HCT116 (cell line): ENCODE measurements around the gene ACTR8. TPM values are rescaled to one million over a fixed set of nuclear protein-coding genes. Genes with fewer than 3 reads are reported as not detected.

Experiments used
- ATAC-seq: fragments of 200-7000 bp; cut with Tn5 transposase; 2 replicates; pipeline ENCODE4 v1.9.1; 2020; ENCODE audit warnings: mild to moderate bottlenecking, moderate library complexity
- BruUV-seq: library from RNA; stranded (reverse); fragments of 400-500 nt; replicated peaks from 2 replicates; lab custom pipeline; 2021; lab: Mats Ljungman, UMichigan
- CTCF ChIA-PET: fragments of 300-600 bp; sonication (Branson Sonifier 250); formaldehyde crosslinking; loops from one replicate; lab custom pipeline; 2021; ENCODE audit warnings: antibody characterized with exemption; lab: Charles Lee
- POLR2A ChIA-PET: fragments of 300-600, 350-600 bp; sonication (Branson Sonifier 250); formaldehyde crosslinking; loops from one replicate; lab custom pipeline; 2021; ENCODE audit warnings: antibody characterized with exemption; lab: Charles Lee
- RAD21 ChIA-PET, 2 experiments: fragments of 300-600 bp; sonication (Branson Sonifier 250); formaldehyde crosslinking; loops; one replicate each; lab custom pipeline; 2023; ENCODE audit warnings: low total read pairs in 2 of 2; ENCODE audit not compliant: uncharacterized antibody in 2 of 2, unreplicated experiment in 2 of 2, low non-redundant PET in 1 of 2; lab: Charles Lee
- DNase-seq: peaks from one replicate; pipeline ENCODE4 v3.0.0-alpha.2; 2010; ENCODE audit warnings: low read depth, low spot score
- H2AFZ ChIP-seq: fragments of 200-600 bp; shearing (Covaris generic), sonication (generic); 2 replicates; pipeline ENCODE4 v1.6.1; 2017; ENCODE audit warnings: low read depth, mixed run types, mixed read lengths, antibody characterized with exemption, low read length; ENCODE audit not compliant: poor library complexity, severe bottlenecking
- H3K27ac ChIP-seq: 2 replicates; pipeline ENCODE4 v1.5.1; 2012; ENCODE audit warnings: low read depth, low read length
- H3K27me3 ChIP-seq: fragments of 200-600 bp; sonication (generic); 2 replicates; pipeline ENCODE4 v1.6.1; 2016; ENCODE audit warnings: mixed run types, low read length, mixed read lengths; ENCODE audit not compliant: insufficient read depth
- H3K36me3 ChIP-seq, 2 experiments: fragments of 200-500 bp in 1 of 2; fragments of 200-600 bp in 1 of 2; sonication (Bioruptor generic) in 1 of 2; sonication (generic) in 1 of 2; 2 replicates each; pipeline versions ENCODE4 v1.5.1 to v1.6.1; 2014 to 2016; ENCODE audit warnings: low read length in 2 of 2, inconsistent platforms in 1 of 2, mixed read lengths in 1 of 2, mixed run types in 1 of 2; ENCODE audit not compliant: insufficient read depth in 2 of 2, control insufficient read depth in 1 of 2
- H3K4me1 ChIP-seq, 2 experiments: fragments of 200-600 bp in 1 of 2; sonication (generic) in 1 of 2; 2 replicates each; pipeline versions ENCODE4 v1.5.1 to v1.6.1; 2012 to 2017; ENCODE audit warnings: low read length in 2 of 2, inconsistent platforms in 1 of 2, mild to moderate bottlenecking in 1 of 2, mixed read lengths in 1 of 2, mixed run types in 1 of 2, moderate library complexity in 1 of 2; ENCODE audit not compliant: insufficient read depth in 2 of 2, control insufficient read depth in 1 of 2
- H3K4me2 ChIP-seq: fragments of 200-600 bp; sonication (generic); 2 replicates; pipeline ENCODE4 v1.6.1; 2017; ENCODE audit warnings: mixed run types, low read length, mixed read lengths
- H3K4me3 ChIP-seq, 2 experiments: fragments of 200-600 bp in 1 of 2; sonication (generic) in 1 of 2; replicated peaks in 1 of 2; 2 replicates each; pipeline ENCODE4 v1.5.1; 2011 to 2016; ENCODE audit warnings: low read length in 2 of 2, control low read depth in 1 of 2, low read depth in 1 of 2, mild to moderate bottlenecking in 1 of 2, mixed read lengths in 1 of 2, mixed run types in 1 of 2
- H3K79me2 ChIP-seq: fragments of 200-600 bp; sonication (generic); 2 replicates; pipeline ENCODE4 v1.6.1; 2017; ENCODE audit warnings: mild to moderate bottlenecking, mixed run types, low read length, moderate library complexity, mixed read lengths; ENCODE audit not compliant: insufficient read depth
- H3K9ac ChIP-seq: fragments of 200-600 bp; sonication (generic); 2 replicates; pipeline ENCODE4 v1.6.1; 2016; ENCODE audit warnings: low read length, mixed read lengths
- H3K9me2 ChIP-seq: fragments of 200-600 bp; sonication (generic), shearing (Covaris generic); 2 replicates; pipeline ENCODE4 v1.6.1; 2017; ENCODE audit warnings: mixed run types, mild to moderate bottlenecking, moderate library complexity; ENCODE audit not compliant: insufficient read depth
- H3K9me3 ChIP-seq, 2 experiments: fragments of 200-500 bp in 1 of 2; fragments of 200-600 bp in 1 of 2; sonication (Bioruptor generic) in 1 of 2; sonication (generic) in 1 of 2; 2 replicates each; pipeline ENCODE4 v1.6.1; 2014 to 2017; ENCODE audit warnings: low read length in 2 of 2, mixed read lengths in 2 of 2, inconsistent platforms in 1 of 2, low read depth in 1 of 2, mild to moderate bottlenecking in 1 of 2, mixed run types in 1 of 2, moderate library complexity in 1 of 2; ENCODE audit not compliant: control insufficient read depth in 1 of 2, insufficient read depth in 1 of 2
- H4K20me1 ChIP-seq: fragments of 200-600 bp; sonication (generic), shearing (Covaris generic); 2 replicates; pipeline ENCODE4 v1.6.1; 2017; ENCODE audit warnings: mixed run types, mild to moderate bottlenecking, moderate library complexity; ENCODE audit not compliant: insufficient read depth
- EGR1 ChIP-seq: IDR thresholded peaks from 2 replicates; pipeline ENCODE4 v1.6.1; 2012; ENCODE audit warnings: low read depth
- EZH2 ChIP-seq: fragments of 200-600 bp; sonication (generic); IDR thresholded peaks from 2 replicates; pipeline ENCODE4 v1.6.1; 2017; ENCODE audit warnings: antibody characterized with exemption, mixed run types
- JUND ChIP-seq: IDR thresholded peaks from 2 replicates; pipeline ENCODE4 v1.6.1; 2012
- POLR2A ChIP-seq: IDR thresholded peaks from 2 replicates; pipeline ENCODE4 v1.7.0; 2011; ENCODE audit warnings: borderline replicate concordance; ENCODE audit not compliant: insufficient read depth, insufficient read length; ENCODE audit errors: extremely low read depth
- POLR2AphosphoS5 ChIP-seq: IDR thresholded peaks from 2 replicates; pipeline ENCODE4 v1.6.1; 2011; ENCODE audit warnings: mild to moderate bottlenecking, low read depth, low read length, moderate library complexity
- RAD21 ChIP-seq: IDR thresholded peaks from 2 replicates; pipeline ENCODE4 v1.6.1; 2012; ENCODE audit warnings: low read depth, mild to moderate bottlenecking
- SIN3A ChIP-seq: IDR thresholded peaks from 2 replicates; pipeline ENCODE4 v1.6.1; 2012; ENCODE audit warnings: low read depth
- SP1 ChIP-seq: IDR thresholded peaks from 2 replicates; pipeline ENCODE4 v1.6.1; 2012; ENCODE audit warnings: low read depth
- SRF ChIP-seq: IDR thresholded peaks from 2 replicates; pipeline ENCODE4 v1.6.1; 2012; ENCODE audit warnings: low read depth
- ZFX ChIP-seq: fragments of 450-650 bp; IDR thresholded peaks from 2 replicates; pipeline ENCODE4 v1.6.1; 2017
- intact Hi-C: fragments of 100-400 bp; cut with micrococcal nuclease; formaldehyde crosslinking; loops from 2 replicates; pipeline ENCODE4 v1.10.0; 2022
- total RNA-seq: library from RNA; stranded (reverse); gene quantifications from one replicate; pipeline ENCODE4 v1.2.1, GENCODE V29; 2021; ENCODE audit not compliant: unreplicated experiment
- TF ChIP-seq, protein P1 (sequence below): IDR thresholded peaks from 2 replicates; pipeline ENCODE4 v1.6.1; 2012
- TF ChIP-seq, protein P2 (sequence below): IDR thresholded peaks from 2 replicates; pipeline ENCODE4 v1.6.1; 2012
- TF ChIP-seq, protein P3 (sequence below): IDR thresholded peaks from 2 replicates; pipeline ENCODE4 v1.6.1; 2011; ENCODE audit warnings: mild to moderate bottlenecking, low read length, moderate library complexity; ENCODE audit not compliant: insufficient replicate concordance; ENCODE audit errors: extremely low read depth

The ACTR8 gene
- total RNA-seq, 1 experiment from 2014 or later: 25.5 TPM

DNA sequence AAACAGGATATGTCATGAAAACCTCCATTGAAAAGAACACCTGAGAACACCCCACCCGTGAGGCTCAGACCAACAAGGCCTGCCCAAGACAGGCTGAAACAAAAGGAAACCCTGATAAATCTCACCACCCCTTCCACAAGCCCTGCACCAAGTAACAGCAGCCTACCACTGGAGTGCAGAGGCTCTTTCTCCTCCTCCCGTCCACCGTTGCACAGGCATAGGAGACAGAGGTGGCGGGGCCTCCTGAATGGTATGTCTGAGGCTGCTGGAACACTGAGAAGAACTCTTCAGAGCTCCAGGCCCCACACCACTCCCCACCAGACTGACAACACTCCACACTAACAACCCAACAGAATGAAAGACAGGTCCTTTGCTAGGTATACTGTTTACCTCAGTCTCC is 57.2 kb downstream of the ACTR8 start:
- POLR2A ChIA-PET: no interaction called here
- intact Hi-C loops: no loop called here
- ATAC-seq: no peak
- Histone ChIP-seq H3K4me3 (no peak overlapping the region), H3K9me3 (no peaks in the 10 kb centered on the region), H3K4me2 (no peak overlapping the region), H3K9ac (no peak overlapping the region), H3K27ac (no peak overlapping the region), H2AFZ (no peak overlapping the region), H3K79me2 (no peaks in the 10 kb centered on the region), H4K20me1 (no peaks in the 10 kb centered on the region), H3K9me2 (no peaks in the 10 kb centered on the region), H3K36me3 (no peaks in the 10 kb centered on the region), H3K4me1 (no peaks in the 10 kb centered on the region), H3K27me3 (no peaks in the 10 kb centered on the region)
- RAD21 ChIA-PET: no interaction called here
- no TSS peak for BruUV-seq
- no peak for TF ChIP-seq POLR2A
- TF ChIP-seq EZH2: no peak
- DNase-seq: no peak
- CTCF ChIA-PET: no interaction called here

DNA sequence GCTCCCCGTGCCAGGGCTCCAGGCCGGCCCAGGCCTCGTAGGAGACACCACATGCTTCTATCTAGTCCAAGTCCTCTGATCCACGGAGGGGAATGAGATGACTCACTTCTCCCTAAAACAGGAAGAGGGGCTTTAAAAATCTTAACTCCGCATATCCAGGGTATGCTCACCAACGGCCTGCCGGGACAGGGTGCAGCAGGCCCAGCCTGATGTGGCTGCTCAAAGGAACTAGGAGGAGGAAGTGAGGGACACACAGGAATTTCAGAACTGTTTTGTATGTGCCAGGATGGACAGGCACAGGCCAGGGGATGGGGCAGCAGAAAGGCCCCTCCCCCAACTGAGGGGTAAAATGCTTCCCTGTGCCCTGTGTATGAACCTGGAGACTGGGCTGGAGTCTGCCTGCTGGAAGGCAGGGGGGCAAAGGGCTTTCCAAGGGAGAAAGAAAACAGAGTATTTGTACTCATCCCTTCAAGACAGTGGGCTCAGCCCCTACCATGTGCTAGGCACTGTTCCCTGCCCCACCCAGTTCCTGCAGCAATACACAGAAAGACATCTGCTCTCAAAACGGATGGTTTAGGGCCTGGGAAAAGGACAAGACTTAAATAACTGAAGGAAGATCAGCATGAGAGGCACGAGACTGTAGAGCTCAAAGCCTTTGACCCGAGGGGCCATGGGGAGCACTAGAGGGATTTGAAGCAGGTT is 57.8 kb downstream of the ACTR8 start:
- H3K36me3 ChIP-seq: no peaks in the 10 kb centered on the region
- H2AFZ ChIP-seq: no peak overlapping the region
- no peaks in the 10 kb centered on the region for H3K4me1 ChIP-seq
- no peak overlapping the region for H3K4me2 ChIP-seq
- no peak overlapping the region for H3K9ac ChIP-seq
- H3K79me2 ChIP-seq: no peaks in the 10 kb centered on the region
- H3K27me3 ChIP-seq: no peaks in the 10 kb centered on the region
- CTCF ChIA-PET: no interaction called here
- ATAC-seq (no peak), DNase-seq (no peak)
- TF ChIP-seq RAD21 (no peak), SP1 (no peak), EGR1 (no peak), SRF (no peak), EZH2 (no peak), POLR2AphosphoS5 (no peak), POLR2A (no peak), SIN3A (no peak), JUND (no peak), ZFX (no peak)
- TF ChIP-seq, protein P1, sequence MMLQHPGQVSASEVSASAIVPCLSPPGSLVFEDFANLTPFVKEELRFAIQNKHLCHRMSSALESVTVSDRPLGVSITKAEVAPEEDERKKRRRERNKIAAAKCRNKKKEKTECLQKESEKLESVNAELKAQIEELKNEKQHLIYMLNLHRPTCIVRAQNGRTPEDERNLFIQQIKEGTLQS: no peak
- TF ChIP-seq, protein P2, sequence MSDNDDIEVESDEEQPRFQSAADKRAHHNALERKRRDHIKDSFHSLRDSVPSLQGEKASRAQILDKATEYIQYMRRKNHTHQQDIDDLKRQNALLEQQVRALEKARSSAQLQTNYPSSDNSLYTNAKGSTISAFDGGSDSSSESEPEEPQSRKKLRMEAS: no peak
- TF ChIP-seq, protein P3, sequence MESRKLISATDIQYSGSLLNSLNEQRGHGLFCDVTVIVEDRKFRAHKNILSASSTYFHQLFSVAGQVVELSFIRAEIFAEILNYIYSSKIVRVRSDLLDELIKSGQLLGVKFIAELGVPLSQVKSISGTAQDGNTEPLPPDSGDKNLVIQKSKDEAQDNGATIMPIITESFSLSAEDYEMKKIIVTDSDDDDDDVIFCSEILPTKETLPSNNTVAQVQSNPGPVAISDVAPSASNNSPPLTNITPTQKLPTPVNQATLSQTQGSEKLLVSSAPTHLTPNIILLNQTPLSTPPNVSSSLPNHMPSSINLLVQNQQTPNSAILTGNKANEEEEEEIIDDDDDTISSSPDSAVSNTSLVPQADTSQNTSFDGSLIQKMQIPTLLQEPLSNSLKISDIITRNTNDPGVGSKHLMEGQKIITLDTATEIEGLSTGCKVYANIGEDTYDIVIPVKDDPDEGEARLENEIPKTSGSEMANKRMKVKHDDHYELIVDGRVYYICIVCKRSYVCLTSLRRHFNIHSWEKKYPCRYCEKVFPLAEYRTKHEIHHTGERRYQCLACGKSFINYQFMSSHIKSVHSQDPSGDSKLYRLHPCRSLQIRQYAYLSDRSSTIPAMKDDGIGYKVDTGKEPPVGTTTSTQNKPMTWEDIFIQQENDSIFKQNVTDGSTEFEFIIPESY: no peak
- no peaks in the 10 kb centered on the region for H3K9me2 ChIP-seq
- H4K20me1 ChIP-seq: no peaks in the 10 kb centered on the region
- POLR2A ChIA-PET: no interaction called here
- intact Hi-C loops: no loop called here
- RAD21 ChIA-PET: no interaction called here
- no peak overlapping the region for H3K27ac ChIP-seq
- H3K4me3 ChIP-seq: no peak overlapping the region
- BruUV-seq: no TSS peak
- H3K9me3 ChIP-seq: no peaks in the 10 kb centered on the region
